T-helper 1 cell treated with Interleukin-12 subunit alpha and Interleukin-12 subunit beta and Interleukin-4 antibody, amounts not matched to agents 30 μg/mL and 1 μg/mL, for 36 hours (primary cell): ENCODE data around the gene SYNE4.

Source experiments
- H3K27ac Mint-ChIP-seq: one replicate; pipeline ENCODE4 v1.8.0; 2021; ENCODE audit warnings: mild to moderate bottlenecking, mixed read lengths
- H3K27me3 Mint-ChIP-seq: one replicate; pipeline ENCODE4 v1.8.0; 2021; ENCODE audit warnings: low read depth, mixed read lengths
- H3K36me3 Mint-ChIP-seq: one replicate; pipeline ENCODE4 v1.8.0; 2021; ENCODE audit warnings: low read depth, mixed read lengths
- H3K4me1 Mint-ChIP-seq: one replicate; pipeline ENCODE4 v1.8.0; 2021; ENCODE audit warnings: low read depth, mixed read lengths
- H3K4me3 Mint-ChIP-seq: one replicate; pipeline ENCODE4 v1.8.0; 2021; ENCODE audit warnings: mild to moderate bottlenecking, moderate library complexity, mixed read lengths
- H3K9me3 Mint-ChIP-seq: one replicate; pipeline ENCODE4 v1.8.0; 2021; ENCODE audit warnings: mixed read lengths

The SYNE4 gene

GRCh38 chr19:36009633-36010379 lies 1.2 kb upstream of the SYNE4 start:
- Mint-ChIP-seq H3K27ac (peak overlapping the region; percentile 41), H3K27me3 (no peaks in the 10 kb centered on the region), H3K36me3 (peaks cover 14% of the 10 kb centered on the region), H3K4me3 (peak overlapping the region; percentile 73), H3K9me3 (no peaks in the 10 kb centered on the region), H3K4me1 (peaks cover 33% of the 10 kb centered on the region)

DNA sequence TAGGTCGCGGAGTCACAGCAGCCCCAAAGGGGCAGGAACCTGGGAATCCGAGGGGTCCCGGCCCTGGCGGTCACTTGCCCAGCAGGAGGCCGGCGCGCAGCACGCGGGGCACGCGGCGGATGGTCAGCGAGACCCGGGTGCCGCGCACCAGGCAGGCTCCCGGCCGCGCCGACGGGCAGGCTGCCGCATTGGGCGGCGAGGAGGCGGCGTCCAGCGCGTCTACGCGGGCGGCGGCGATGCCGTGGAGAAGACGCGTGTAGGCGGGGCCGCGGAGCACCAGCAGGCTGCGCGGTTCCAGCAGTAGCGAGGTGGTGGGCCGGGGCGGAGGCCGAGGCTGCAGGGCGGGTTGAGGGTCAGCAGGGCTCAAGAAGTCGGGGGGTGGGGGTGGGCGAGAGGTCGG lies 607 bp upstream of the SYNE4 start:
- H3K36me3 Mint-ChIP-seq: peaks cover 14% of the 10 kb centered on the region
- peak overlapping the region; percentile 73 for H3K4me3 Mint-ChIP-seq
- H3K27me3 Mint-ChIP-seq: no peaks in the 10 kb centered on the region
- H3K27ac Mint-ChIP-seq: no peak overlapping the region
- H3K9me3 Mint-ChIP-seq: no peaks in the 10 kb centered on the region
- peaks cover 27% of the 10 kb centered on the region for H3K4me1 Mint-ChIP-seq

- H3K4me1 Mint-ChIP-seq: peaks cover 14% of the 10 kb centered on the region
- H3K27me3 Mint-ChIP-seq: no peaks in the 10 kb centered on the region
- no peak overlapping the region for H3K4me3 Mint-ChIP-seq
- peaks cover 10% of the 10 kb centered on the region for H3K36me3 Mint-ChIP-seq
- no peaks in the 10 kb centered on the region for H3K9me3 Mint-ChIP-seq
- no peak overlapping the region for H3K27ac Mint-ChIP-seq
Observed at GRCh38 chr19:36006955-36007354, 1.7 kb downstream of the SYNE4 start.

DNA sequence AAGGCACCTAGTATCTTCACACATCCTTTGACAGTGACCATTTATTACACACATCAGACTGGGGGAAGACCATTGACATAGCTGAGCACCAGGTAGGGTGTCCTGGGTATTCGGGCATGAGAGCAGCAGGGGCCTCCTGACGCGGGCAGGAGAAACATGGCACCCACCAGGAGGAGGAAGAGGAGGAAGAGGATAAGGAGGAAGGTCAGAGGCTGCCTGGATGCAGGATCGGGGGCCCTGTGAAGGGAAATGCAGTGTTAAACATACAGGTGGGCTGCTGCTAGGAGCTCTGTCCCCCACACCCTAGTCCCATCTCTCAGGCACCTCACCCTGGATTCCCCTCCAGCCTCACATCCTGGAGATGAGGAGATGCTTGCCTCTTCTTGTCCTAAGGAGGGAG lies 5.3 kb downstream of the SYNE4 start:
- Mint-ChIP-seq H3K36me3 (peaks cover 5% of the 10 kb centered on the region), H3K27ac (no peak overlapping the region), H3K4me3 (no peak overlapping the region), H3K9me3 (no peaks in the 10 kb centered on the region), H3K27me3 (no peaks in the 10 kb centered on the region), H3K4me1 (peaks cover 6% of the 10 kb centered on the region)

- Mint-ChIP-seq H3K9me3 (no peaks in the 10 kb centered on the region), H3K4me1 (peaks cover 13% of the 10 kb centered on the region), H3K27ac (no peak overlapping the region), H3K4me3 (no peak overlapping the region), H3K36me3 (peaks cover 10% of the 10 kb centered on the region), H3K27me3 (no peaks in the 10 kb centered on the region)
Observed at GRCh38 chr19:36001605-36002004, 7.0 kb downstream of the SYNE4 start.

DNA sequence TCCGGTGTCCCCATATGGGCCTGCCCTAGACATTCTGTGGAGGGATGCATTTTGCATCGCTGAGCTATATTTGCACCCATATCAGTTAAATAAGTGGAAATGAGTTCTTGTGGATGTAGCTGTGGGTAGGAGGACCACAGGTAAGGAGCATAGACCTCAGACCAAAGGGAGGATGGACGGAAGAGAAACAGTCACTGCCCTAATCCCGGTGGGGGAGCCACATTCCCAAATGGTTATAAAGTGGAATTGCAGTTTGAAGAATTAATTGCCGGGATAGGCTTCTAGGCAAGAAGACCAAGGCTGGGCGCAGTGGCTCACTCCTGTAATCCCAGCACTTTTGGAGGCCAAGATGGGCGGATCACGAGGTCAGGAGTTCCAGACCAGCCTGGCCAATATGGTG lies 11.8 kb downstream of the SYNE4 start:
- no peaks in the 10 kb centered on the region for H3K9me3 Mint-ChIP-seq
- H3K27me3 Mint-ChIP-seq: no peaks in the 10 kb centered on the region
- peaks cover 21% of the 10 kb centered on the region for H3K4me1 Mint-ChIP-seq
- no peak overlapping the region for H3K27ac Mint-ChIP-seq
- H3K36me3 Mint-ChIP-seq: peaks cover 10% of the 10 kb centered on the region
- peak overlapping the region; percentile 87 for H3K4me3 Mint-ChIP-seq

DNA sequence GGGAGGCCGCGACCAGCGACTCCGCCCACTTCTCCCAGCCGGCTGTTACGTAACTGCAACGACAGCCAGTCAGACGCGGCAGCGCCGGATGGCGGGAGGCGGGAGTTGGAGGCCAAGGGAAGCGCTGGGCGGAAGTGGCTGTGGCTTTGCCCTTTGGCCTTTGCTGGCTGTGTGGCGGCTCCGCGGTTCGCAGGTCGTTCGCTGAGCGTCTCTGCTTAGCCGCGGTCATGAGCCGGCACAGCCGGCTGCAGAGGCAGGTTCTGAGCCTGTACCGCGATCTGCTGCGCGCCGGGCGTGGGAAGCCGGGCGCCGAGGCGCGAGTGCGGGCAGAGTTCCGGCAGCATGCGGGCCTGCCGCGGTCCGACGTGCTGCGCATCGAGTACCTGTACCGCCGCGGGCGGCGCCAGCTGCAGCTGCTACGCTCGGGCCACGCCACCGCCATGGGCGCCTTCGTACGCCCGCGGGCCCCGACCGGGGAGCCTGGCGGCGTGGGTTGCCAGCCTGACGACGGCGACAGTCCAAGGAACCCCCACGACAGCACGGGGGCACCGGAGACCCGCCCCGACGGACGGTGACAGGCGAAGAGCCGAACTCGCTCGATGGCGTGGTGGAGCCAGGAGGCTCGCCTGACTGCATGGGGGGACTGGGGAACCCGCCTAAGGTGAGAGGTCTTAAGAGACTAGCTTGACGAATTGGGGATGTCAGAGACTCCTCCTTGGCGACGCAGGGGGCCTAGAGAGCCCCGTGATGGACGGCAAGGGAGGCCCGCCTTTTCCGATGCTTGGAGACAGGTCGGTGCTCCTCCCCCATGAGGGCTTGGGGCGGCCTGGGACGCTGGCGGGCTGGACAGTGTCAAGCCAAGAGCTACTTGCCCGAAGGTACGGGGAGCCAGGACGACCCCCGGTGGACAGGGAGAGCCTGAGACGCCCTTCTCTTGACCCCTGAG lies 13.3 kb downstream of the SYNE4 start, which contains the start of gene SDHAF1:
SDHAF1 (plus strand) TSS at position 141 of the 946 bp plus-strand sequence; CDS start at position 228, 87 bp downstream.
- Mint-ChIP-seq H3K9me3 (no peaks in the 10 kb centered on the region), H3K27me3 (no peaks in the 10 kb centered on the region), H3K27ac (peak within 1 kb of the TSS; percentile 96), H3K4me1 (peaks cover 20% of the 10 kb centered on the region), H3K36me3 (peaks cover 7% of the 10 kb centered on the region), H3K4me3 (peak within 1 kb of the TSS; percentile 96)

DNA sequence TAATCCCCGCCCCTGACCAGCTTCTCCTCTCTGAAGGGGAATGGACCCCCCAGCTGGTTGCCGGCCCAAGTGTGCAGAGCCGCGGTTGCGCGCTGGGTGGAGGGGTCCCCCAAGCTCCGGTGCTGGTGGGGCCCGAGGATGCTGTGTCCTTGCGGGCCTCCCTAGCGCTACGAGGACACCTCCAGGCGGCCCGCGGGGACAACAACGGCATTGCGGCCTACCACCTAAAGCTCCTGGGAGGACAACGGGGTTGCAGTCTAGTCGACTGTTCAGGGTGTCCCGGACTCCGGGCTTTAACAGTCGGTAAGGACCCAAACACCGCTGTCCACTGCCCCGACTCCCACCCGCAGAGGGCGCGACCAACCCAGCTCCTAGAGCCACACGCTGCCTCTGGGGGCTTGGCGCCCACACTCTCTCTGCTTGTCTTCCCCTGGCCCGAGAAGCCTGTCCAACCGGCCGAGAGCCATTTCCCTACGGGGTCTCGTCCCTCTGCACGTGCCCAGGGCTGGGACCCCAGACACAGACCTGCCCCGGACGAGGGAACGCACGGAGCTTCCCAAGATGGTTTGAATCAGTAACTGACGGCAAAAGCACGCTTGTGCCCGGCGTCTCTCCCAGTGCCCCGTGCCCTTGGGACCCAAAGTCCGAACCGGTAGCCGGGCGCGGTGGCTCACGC lies 14.6 kb downstream of the SYNE4 start:
- Mint-ChIP-seq H3K27ac (peak overlapping the region; percentile 57), H3K4me3 (peak overlapping the region; percentile 65), H3K27me3 (no peaks in the 10 kb centered on the region), H3K9me3 (no peaks in the 10 kb centered on the region), H3K36me3 (peaks cover 7% of the 10 kb centered on the region), H3K4me1 (peaks cover 15% of the 10 kb centered on the region)

DNA sequence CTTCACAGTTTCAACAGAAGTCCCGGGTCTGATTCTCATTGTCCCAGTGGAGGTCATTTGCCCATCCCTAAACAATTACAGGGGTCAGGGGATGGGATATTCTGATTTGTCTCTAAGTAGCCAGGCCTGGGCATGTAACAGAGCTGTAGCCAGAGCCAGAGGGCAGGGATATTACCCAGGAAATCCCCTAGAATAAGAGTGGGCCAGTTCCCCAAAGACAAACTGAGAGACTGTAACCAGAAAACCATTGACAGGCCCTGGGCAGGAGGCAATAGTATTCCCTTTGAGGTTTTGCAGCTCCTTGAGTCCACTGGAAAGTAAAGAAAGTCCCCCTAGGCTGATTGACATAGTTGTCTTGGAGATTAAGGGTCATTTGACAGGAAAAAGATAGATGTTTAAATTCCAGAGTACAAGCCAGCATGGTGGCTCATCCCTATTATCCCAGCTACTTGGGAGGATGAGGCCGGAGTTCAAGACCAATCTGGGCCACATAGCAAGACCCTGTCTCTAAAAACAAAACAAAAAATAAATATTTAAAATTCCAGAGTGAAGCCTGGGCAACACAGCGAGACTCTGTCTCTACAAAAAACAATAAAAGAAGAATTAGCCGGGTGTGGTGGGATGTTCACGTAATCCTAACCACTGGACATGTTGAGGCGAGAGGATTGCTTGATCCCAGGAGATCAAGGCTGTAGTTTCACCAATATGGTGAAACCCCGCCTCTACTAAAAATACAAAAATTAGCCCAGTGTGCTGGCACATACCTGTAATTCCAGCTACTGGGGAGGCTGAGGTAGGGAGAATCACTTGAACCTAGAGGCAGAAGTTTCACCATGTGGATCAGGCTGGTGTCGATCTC lies 15.5 kb downstream of the SYNE4 start:
- Mint-ChIP-seq H3K36me3 (peaks cover 7% of the 10 kb centered on the region), H3K4me3 (no peak overlapping the region), H3K27ac (peak overlapping the region; percentile 9), H3K4me1 (peaks cover 15% of the 10 kb centered on the region), H3K27me3 (peaks cover 4% of the 10 kb centered on the region), H3K9me3 (no peaks in the 10 kb centered on the region)

GRCh38 chr19:35991731-35992450 lies 16.7 kb downstream of the SYNE4 start:
- H3K27ac Mint-ChIP-seq: no peak overlapping the region
- peaks cover 12% of the 10 kb centered on the region for H3K4me1 Mint-ChIP-seq
- peaks cover 13% of the 10 kb centered on the region for H3K27me3 Mint-ChIP-seq
- H3K4me3 Mint-ChIP-seq: no peak overlapping the region
- H3K36me3 Mint-ChIP-seq: peaks cover 5% of the 10 kb centered on the region
- H3K9me3 Mint-ChIP-seq: no peaks in the 10 kb centered on the region

- Mint-ChIP-seq H3K36me3 (no peaks in the 10 kb centered on the region), H3K4me3 (no peak overlapping the region), H3K27ac (no peak overlapping the region), H3K4me1 (peaks cover 7% of the 10 kb centered on the region), H3K27me3 (peaks cover 20% of the 10 kb centered on the region), H3K9me3 (no peaks in the 10 kb centered on the region)
Observed at GRCh38 chr19:35990771-35991730, 17.6 kb downstream of the SYNE4 start.

DNA sequence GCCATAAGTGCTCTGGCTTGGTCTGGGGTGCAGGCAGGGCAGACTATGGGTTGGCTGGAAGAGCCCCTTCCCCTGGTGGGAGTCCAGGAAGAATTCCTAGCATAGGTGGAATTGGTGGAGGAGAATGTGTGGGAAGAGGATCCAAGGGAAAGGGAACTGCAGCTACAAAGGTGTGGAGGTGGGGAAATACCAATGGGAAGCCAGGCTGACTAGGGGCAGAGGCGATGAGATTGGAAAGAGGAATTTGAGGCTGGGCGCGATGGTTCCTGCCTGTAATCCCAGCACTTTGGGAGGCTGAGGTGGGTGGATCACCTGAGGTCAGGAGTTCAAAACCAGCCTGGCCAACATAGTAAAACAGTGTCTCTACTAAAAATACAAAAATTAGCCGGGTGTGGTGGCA lies 18.5 kb downstream of the SYNE4 start:
- H3K4me1 Mint-ChIP-seq: peaks cover 7% of the 10 kb centered on the region
- H3K36me3 Mint-ChIP-seq: no peaks in the 10 kb centered on the region
- H3K9me3 Mint-ChIP-seq: no peaks in the 10 kb centered on the region
- H3K27ac Mint-ChIP-seq: no peak overlapping the region
- H3K27me3 Mint-ChIP-seq: peaks cover 29% of the 10 kb centered on the region
- H3K4me3 Mint-ChIP-seq: no peak overlapping the region
